ENCODE data around the gene ADAMTS2. TPM values are rescaled to one million over a fixed set of nuclear protein-coding genes. Genes with fewer than 3 reads are reported as not detected.

Gene ADAMTS2
- total and polyA plus RNA-seq, 2 donors (not counting 3 experiments of a cell fraction or from before 2014, with no cell fraction given): not detected

DNA sequence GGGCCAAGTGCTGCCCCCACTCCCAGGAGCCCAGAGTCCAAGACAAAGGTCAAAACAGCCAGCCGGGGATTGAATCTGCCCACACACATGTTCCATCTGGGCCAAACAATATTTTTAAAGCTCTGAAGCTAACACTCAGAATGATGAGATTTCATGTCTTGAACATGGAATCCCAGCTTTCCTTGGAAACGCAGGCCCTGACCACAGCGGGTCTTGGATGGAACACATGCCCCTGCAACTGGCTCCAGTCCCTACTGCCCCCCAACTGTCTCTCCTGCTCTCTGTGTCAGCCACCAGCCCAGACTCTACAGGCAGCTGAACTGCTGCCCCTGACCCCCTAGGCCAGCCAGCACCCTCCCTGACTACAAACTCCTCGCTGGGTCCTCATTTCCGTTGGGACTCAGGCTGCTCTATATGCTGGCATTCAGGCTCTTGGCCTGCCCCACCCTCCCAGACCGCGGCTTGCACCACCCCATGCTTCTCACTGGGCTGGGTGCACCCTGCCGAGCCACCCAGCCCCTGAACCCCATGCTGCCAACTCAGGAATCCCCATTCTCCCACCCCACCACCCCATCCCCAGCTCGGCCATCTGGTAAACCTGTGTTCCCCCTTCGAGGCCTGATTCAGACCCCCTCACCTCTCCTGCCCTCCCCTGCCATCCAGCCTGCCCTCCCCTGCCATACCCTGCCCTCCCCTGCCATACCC lies 71.7 kb downstream of the ADAMTS2 start:
- no peak overlapping the region for H3K4me3 ChIP-seq (replicated peaks in 1 of 3; ENCODE audit: insufficient read depth in 1 of 3, low read depth in 1 of 3, low read length in 3 of 3)
- H3K4me1 ChIP-seq (ENCODE audit: control insufficient read depth, extremely low read depth, insufficient read depth, low read length): no peaks in the 10 kb centered on the region
- no peaks in the 10 kb centered on the region for H3K79me2 ChIP-seq (ENCODE audit: control insufficient read depth, insufficient read depth, low read length)
- no peak overlapping the region for H3K9ac ChIP-seq (replicated peaks; ENCODE audit: extremely low read depth, insufficient read depth, low read length)
- H2AFZ ChIP-seq (ENCODE audit: low read depth, low read length): no peak overlapping the region
- CTCF ChIA-PET: no interaction called here
- no peak for FAIRE-seq
- H3K27ac ChIP-seq (ENCODE audit: insufficient read depth, low read depth, low read length): no peak overlapping the region
- H3K4me2 ChIP-seq (ENCODE audit: insufficient read depth, low read length): no peak overlapping the region
- no peak for TF ChIP-seq MYC (IDR thresholded peaks at IDR 0.05; ENCODE audit: low read depth, low read length)
- no peak for TF ChIP-seq JUN (IDR thresholded peaks at IDR 0.05; ENCODE audit: borderline replicate concordance, insufficient read depth, insufficient read length, low read depth)
- TF ChIP-seq GATA2 (IDR thresholded peaks at IDR 0.05; ENCODE audit: insufficient read depth, insufficient read length, low read depth, low read length): no peak
- TF ChIP-seq MAX (IDR thresholded peaks at IDR 0.05; ENCODE audit: insufficient read depth, insufficient read length): no peak
- TF ChIP-seq EZH2 (IDR thresholded peaks at IDR 0.05; ENCODE audit: borderline replicate concordance, low read depth, low read length, severe bottlenecking): no peak
- TF ChIP-seq FOS (IDR thresholded peaks at IDR 0.05; ENCODE audit: borderline replicate concordance, insufficient read depth, low read length): no peak
- TF ChIP-seq, protein P1, sequence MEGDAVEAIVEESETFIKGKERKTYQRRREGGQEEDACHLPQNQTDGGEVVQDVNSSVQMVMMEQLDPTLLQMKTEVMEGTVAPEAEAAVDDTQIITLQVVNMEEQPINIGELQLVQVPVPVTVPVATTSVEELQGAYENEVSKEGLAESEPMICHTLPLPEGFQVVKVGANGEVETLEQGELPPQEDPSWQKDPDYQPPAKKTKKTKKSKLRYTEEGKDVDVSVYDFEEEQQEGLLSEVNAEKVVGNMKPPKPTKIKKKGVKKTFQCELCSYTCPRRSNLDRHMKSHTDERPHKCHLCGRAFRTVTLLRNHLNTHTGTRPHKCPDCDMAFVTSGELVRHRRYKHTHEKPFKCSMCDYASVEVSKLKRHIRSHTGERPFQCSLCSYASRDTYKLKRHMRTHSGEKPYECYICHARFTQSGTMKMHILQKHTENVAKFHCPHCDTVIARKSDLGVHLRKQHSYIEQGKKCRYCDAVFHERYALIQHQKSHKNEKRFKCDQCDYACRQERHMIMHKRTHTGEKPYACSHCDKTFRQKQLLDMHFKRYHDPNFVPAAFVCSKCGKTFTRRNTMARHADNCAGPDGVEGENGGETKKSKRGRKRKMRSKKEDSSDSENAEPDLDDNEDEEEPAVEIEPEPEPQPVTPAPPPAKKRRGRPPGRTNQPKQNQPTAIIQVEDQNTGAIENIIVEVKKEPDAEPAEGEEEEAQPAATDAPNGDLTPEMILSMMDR (IDR thresholded peaks at IDR 0.05; ENCODE audit: extremely low read depth in 1 of 2, insufficient read depth in 1 of 2, low read depth in 1 of 2, low read length in 2 of 2): no peak
- POLR2A ChIA-PET: no interaction called here
- no TSS peak for BruUV-seq (replicated peaks)
- DNase-seq (ENCODE audit: low read depth, low spot score): no peak
- dilution Hi-C loops (cut with MboI; ENCODE audit: extremely low pct_ligation_motif_present, low sequenced_read_pairs) (no loop called here), intact Hi-C loops (cut with micrococcal nuclease) (no loop called here)
- no peaks in the 10 kb centered on the region for H4K20me1 ChIP-seq (replicated peaks; ENCODE audit: control insufficient read depth, extremely low read depth, insufficient read depth, low read length)
- no peaks in the 10 kb centered on the region for H3K27me3 ChIP-seq (ENCODE audit: control insufficient read depth in 2 of 2, insufficient read depth in 2 of 2, low read length in 2 of 2)
- no peaks in the 10 kb centered on the region for H3K36me3 ChIP-seq (ENCODE audit: control insufficient read depth in 2 of 2, extremely low read depth in 1 of 2, insufficient read depth in 2 of 2, low read length in 2 of 2)
- no peaks in the 10 kb centered on the region for H3K9me1 ChIP-seq (replicated peaks; ENCODE audit: control insufficient read depth, extremely low read depth, insufficient read depth, low read length)
- H3K9me3 ChIP-seq (replicated peaks; ENCODE audit: control insufficient read depth, insufficient read depth, low read length): no peaks in the 10 kb centered on the region
